ENCODE measurements around the gene SLC8A2. TPM values are rescaled to one million over a fixed set of nuclear protein-coding genes. Genes with fewer than 3 reads are reported as not detected.

Gene SLC8A2
- total and polyA plus RNA-seq, 2 experiments from 2014 or later, result 0.86 to 10.0 TPM

- Histone ChIP-seq H3K4me1 (ENCODE audit: insufficient read depth) (peaks cover 7% of the 10 kb centered on the region; the same call in 1 of the 2 replicates), H3K27ac (ENCODE audit: low read depth) (no peak overlapping the region), H2AFZ (peak overlapping the region; percentile 76), H3K4me3 (peak overlapping the region; percentile 59), H3K27me3 (ENCODE audit: insufficient read depth) (peaks cover 8% of the 10 kb centered on the region), H3K79me2 (replicated peaks; ENCODE audit: insufficient read depth) (no peaks in the 10 kb centered on the region), H4K20me1 (replicated peaks; ENCODE audit: insufficient read depth) (no peaks in the 10 kb centered on the region), H3K9me2 (ENCODE audit: insufficient read depth) (peaks cover 4% of the 10 kb centered on the region; the same call in 1 of the 2 replicates), H3F3A (replicated peaks; ENCODE audit: low read depth) (peaks cover 18% of the 10 kb centered on the region; the same call in 1 of the 2 replicates), H3K4me2 (peak overlapping the region; percentile 78), H3K36me3 (ENCODE audit: insufficient read depth) (no peaks in the 10 kb centered on the region)
- ATAC-seq, result no peak
- Mint-ChIP-seq H3K4me1 (peaks cover 16% of the 10 kb centered on the region), H3K27ac (no peak overlapping the region), H3K27me3 (ENCODE audit: insufficient read depth, low read depth, poor library complexity) (peaks cover 20% of the 10 kb centered on the region), H3K36me3 (ENCODE audit: low read depth) (no peaks in the 10 kb centered on the region), H3K4me3 (peak overlapping the region; percentile 69), H3K9me3 (no peaks in the 10 kb centered on the region)
- TF ChIP-seq EZH2phosphoT487 (IDR thresholded peaks at IDR 0.05; ENCODE audit: unreplicated experiment) (no peak), POLR2AphosphoS5 (IDR thresholded peaks at IDR 0.05; ENCODE audit: low read depth) (no peak), ZNF331 (CRISPR knock-in tag; IDR thresholded peaks at IDR 0.05; ENCODE audit: low read depth) (no peak), EZH2 (IDR thresholded peaks at IDR 0.05; ENCODE audit: low read depth, unreplicated experiment) (no peak), STAT1 (IDR thresholded peaks at IDR 0.05; ENCODE audit: unreplicated experiment) (no peak), CREB1 (CRISPR knock-in tag; IDR thresholded peaks at IDR 0.05; ENCODE audit: low read depth) (no peak), JUNB (IDR thresholded peaks at IDR 0.05; ENCODE audit: unreplicated experiment) (no peak), NANOG (IDR thresholded peaks at IDR 0.05; ENCODE audit: borderline replicate concordance) (no peak), ETS1 (IDR thresholded peaks at IDR 0.05) (no peak), CTCF (conservative IDR thresholded peaks at IDR 0.05; ENCODE audit: low read depth in 2 of 2) (no peak), REST (IDR thresholded peaks at IDR 0.05; ENCODE audit: unreplicated experiment) (no peak), ZNF114 (CRISPR knock-in tag; IDR thresholded peaks at IDR 0.05) (no peak), ZNF462 (CRISPR knock-in tag; IDR thresholded peaks at IDR 0.05) (no peak)
- no peak for DNase-seq (ENCODE audit: low spot score)
These were observed 9.0 kb upstream of the SLC8A2 start for GRCh38 chr19:47480658-47481057.
